ENCODE results near the gene ALK. TPM values are rescaled to one million over a fixed set of nuclear protein-coding genes. Genes with fewer than 3 reads are reported as not detected.

The ALK gene
- total and polyA plus RNA-seq, 2 experiments from 2014 or later = 0.35 TPM; not detected in 1

DNA sequence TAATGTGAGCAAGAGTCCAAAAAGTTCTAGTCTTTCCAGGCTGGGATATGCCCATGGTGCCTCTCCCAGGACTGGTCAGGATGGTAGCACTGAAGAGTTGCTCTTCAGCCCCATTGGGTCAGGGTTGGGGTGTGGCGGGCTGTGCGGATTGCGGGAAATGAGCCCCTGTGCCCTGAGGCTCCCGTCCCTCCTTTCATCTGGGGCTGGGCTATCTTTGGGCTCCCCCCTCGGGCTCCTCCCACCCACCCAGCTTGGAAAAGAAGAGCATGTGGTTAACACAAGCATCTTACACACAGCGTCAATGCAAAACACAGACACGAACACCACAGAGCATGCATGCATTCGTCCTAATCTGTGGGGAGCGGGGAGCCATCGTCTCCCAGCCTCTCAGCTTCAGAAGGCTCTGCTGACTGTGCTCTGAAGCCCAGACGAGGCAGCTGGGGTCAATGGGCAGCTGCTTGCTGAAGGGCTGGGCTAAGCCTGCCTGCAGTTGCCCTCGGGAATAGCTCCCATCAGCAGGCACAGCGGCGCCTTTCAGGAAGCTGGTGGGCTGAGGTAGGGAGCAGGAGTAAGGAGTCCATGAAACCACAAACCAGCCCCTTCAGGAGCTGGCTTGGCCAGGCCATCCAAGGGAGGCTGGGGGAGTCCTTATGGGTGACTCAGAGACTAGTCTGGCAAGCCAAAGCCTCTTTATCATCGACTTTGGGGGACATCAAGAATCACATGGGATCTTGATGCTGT is 693.3 kb downstream of the ALK start:
- H4K20me1 ChIP-seq (replicated peaks; ENCODE audit: insufficient read depth) = no peaks in the 10 kb centered on the region
- H3K27ac ChIP-seq (ENCODE audit: low read depth) = no peak overlapping the region
- H3K9me3 Mint-ChIP-seq = no peaks in the 10 kb centered on the region; the same call in 2 of the 3 replicates
- no peaks in the 10 kb centered on the region for H3K4me1 Mint-ChIP-seq
- H3K27ac Mint-ChIP-seq = no peak overlapping the region
- peaks cover 6% of the 10 kb centered on the region for H3K27me3 Mint-ChIP-seq (ENCODE audit: insufficient read depth, low read depth, poor library complexity)
- no peaks in the 10 kb centered on the region for H3K27me3 ChIP-seq (ENCODE audit: insufficient read depth)
- no peak for DNase-seq (ENCODE audit: low spot score)
- H3K36me3 ChIP-seq (ENCODE audit: insufficient read depth) = no peaks in the 10 kb centered on the region
- no peak overlapping the region for H2AFZ ChIP-seq
- no peak overlapping the region for H3K4me2 ChIP-seq
- ATAC-seq = no peak; the same call in 2 of the 3 replicates
- TF ChIP-seq POLR2AphosphoS5 (IDR thresholded peaks at IDR 0.05; ENCODE audit: low read depth) (no peak), EZH2phosphoT487 (IDR thresholded peaks at IDR 0.05; ENCODE audit: unreplicated experiment) (no peak), EZH2 (IDR thresholded peaks at IDR 0.05; ENCODE audit: low read depth, unreplicated experiment) (no peak), ZNF114 (CRISPR knock-in tag; IDR thresholded peaks at IDR 0.05) (no peak), STAT1 (IDR thresholded peaks at IDR 0.05; ENCODE audit: unreplicated experiment) (no peak), JUNB (IDR thresholded peaks at IDR 0.05; ENCODE audit: unreplicated experiment) (no peak), ZNF331 (CRISPR knock-in tag; IDR thresholded peaks at IDR 0.05; ENCODE audit: low read depth) (no peak), NANOG (IDR thresholded peaks at IDR 0.05; ENCODE audit: borderline replicate concordance) (no peak), CREB1 (CRISPR knock-in tag; IDR thresholded peaks at IDR 0.05; ENCODE audit: low read depth) (no peak)
- TF ChIP-seq, protein P1, sequence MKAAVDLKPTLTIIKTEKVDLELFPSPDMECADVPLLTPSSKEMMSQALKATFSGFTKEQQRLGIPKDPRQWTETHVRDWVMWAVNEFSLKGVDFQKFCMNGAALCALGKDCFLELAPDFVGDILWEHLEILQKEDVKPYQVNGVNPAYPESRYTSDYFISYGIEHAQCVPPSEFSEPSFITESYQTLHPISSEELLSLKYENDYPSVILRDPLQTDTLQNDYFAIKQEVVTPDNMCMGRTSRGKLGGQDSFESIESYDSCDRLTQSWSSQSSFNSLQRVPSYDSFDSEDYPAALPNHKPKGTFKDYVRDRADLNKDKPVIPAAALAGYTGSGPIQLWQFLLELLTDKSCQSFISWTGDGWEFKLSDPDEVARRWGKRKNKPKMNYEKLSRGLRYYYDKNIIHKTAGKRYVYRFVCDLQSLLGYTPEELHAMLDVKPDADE (IDR thresholded peaks at IDR 0.05) = no peak
- TF ChIP-seq, protein P2, sequence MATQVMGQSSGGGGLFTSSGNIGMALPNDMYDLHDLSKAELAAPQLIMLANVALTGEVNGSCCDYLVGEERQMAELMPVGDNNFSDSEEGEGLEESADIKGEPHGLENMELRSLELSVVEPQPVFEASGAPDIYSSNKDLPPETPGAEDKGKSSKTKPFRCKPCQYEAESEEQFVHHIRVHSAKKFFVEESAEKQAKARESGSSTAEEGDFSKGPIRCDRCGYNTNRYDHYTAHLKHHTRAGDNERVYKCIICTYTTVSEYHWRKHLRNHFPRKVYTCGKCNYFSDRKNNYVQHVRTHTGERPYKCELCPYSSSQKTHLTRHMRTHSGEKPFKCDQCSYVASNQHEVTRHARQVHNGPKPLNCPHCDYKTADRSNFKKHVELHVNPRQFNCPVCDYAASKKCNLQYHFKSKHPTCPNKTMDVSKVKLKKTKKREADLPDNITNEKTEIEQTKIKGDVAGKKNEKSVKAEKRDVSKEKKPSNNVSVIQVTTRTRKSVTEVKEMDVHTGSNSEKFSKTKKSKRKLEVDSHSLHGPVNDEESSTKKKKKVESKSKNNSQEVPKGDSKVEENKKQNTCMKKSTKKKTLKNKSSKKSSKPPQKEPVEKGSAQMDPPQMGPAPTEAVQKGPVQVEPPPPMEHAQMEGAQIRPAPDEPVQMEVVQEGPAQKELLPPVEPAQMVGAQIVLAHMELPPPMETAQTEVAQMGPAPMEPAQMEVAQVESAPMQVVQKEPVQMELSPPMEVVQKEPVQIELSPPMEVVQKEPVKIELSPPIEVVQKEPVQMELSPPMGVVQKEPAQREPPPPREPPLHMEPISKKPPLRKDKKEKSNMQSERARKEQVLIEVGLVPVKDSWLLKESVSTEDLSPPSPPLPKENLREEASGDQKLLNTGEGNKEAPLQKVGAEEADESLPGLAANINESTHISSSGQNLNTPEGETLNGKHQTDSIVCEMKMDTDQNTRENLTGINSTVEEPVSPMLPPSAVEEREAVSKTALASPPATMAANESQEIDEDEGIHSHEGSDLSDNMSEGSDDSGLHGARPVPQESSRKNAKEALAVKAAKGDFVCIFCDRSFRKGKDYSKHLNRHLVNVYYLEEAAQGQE (IDR thresholded peaks at IDR 0.05; ENCODE audit: unreplicated experiment) = no peak
- TF ChIP-seq, protein P3, sequence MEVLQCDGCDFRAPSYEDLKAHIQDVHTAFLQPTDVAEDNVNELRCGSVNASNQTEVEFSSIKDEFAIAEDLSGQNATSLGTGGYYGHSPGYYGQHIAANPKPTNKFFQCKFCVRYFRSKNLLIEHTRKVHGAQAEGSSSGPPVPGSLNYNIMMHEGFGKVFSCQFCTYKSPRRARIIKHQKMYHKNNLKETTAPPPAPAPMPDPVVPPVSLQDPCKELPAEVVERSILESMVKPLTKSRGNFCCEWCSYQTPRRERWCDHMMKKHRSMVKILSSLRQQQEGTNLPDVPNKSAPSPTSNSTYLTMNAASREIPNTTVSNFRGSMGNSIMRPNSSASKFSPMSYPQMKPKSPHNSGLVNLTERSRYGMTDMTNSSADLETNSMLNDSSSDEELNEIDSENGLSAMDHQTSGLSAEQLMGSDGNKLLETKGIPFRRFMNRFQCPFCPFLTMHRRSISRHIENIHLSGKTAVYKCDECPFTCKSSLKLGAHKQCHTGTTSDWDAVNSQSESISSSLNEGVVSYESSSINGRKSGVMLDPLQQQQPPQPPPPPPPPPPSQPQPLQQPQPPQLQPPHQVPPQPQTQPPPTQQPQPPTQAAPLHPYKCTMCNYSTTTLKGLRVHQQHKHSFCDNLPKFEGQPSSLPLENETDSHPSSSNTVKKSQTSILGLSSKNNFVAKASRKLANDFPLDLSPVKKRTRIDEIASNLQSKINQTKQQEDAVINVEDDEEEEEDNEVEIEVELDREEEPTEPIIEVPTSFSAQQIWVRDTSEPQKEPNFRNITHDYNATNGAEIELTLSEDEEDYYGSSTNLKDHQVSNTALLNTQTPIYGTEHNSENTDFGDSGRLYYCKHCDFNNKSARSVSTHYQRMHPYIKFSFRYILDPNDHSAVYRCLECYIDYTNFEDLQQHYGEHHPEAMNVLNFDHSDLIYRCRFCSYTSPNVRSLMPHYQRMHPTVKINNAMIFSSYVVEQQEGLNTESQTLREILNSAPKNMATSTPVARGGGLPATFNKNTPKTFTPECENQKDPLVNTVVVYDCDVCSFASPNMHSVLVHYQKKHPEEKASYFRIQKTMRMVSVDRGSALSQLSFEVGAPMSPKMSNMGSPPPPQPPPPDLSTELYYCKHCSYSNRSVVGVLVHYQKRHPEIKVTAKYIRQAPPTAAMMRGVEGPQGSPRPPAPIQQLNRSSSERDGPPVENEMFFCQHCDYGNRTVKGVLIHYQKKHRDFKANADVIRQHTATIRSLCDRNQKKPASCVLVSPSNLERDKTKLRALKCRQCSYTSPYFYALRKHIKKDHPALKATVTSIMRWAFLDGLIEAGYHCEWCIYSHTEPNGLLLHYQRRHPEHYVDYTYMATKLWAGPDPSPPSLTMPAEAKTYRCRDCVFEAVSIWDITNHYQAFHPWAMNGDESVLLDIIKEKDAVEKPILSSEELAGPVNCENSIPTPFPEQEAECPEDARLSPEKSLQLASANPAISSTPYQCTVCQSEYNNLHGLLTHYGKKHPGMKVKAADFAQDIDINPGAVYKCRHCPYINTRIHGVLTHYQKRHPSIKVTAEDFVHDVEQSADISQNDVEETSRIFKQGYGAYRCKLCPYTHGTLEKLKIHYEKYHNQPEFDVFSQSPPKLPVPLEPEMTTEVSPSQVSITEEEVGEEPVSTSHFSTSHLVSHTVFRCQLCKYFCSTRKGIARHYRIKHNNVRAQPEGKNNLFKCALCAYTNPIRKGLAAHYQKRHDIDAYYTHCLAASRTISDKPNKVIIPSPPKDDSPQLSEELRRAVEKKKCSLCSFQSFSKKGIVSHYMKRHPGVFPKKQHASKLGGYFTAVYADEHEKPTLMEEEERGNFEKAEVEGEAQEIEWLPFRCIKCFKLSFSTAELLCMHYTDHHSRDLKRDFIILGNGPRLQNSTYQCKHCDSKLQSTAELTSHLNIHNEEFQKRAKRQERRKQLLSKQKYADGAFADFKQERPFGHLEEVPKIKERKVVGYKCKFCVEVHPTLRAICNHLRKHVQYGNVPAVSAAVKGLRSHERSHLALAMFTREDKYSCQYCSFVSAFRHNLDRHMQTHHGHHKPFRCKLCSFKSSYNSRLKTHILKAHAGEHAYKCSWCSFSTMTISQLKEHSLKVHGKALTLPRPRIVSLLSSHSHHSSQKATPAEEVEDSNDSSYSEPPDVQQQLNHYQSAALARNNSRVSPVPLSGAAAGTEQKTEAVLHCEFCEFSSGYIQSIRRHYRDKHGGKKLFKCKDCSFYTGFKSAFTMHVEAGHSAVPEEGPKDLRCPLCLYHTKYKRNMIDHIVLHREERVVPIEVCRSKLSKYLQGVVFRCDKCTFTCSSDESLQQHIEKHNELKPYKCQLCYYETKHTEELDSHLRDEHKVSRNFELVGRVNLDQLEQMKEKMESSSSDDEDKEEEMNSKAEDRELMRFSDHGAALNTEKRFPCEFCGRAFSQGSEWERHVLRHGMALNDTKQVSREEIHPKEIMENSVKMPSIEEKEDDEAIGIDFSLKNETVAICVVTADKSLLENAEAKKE (CRISPR knock-in tag; IDR thresholded peaks at IDR 0.05) = no peak
- TF ChIP-seq, protein P4, sequence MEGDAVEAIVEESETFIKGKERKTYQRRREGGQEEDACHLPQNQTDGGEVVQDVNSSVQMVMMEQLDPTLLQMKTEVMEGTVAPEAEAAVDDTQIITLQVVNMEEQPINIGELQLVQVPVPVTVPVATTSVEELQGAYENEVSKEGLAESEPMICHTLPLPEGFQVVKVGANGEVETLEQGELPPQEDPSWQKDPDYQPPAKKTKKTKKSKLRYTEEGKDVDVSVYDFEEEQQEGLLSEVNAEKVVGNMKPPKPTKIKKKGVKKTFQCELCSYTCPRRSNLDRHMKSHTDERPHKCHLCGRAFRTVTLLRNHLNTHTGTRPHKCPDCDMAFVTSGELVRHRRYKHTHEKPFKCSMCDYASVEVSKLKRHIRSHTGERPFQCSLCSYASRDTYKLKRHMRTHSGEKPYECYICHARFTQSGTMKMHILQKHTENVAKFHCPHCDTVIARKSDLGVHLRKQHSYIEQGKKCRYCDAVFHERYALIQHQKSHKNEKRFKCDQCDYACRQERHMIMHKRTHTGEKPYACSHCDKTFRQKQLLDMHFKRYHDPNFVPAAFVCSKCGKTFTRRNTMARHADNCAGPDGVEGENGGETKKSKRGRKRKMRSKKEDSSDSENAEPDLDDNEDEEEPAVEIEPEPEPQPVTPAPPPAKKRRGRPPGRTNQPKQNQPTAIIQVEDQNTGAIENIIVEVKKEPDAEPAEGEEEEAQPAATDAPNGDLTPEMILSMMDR (conservative IDR thresholded peaks at IDR 0.05; ENCODE audit: low read depth in 2 of 2) = no peak
- no peaks in the 10 kb centered on the region for H3F3A ChIP-seq (replicated peaks; ENCODE audit: low read depth)
- H3K4me3 Mint-ChIP-seq = no peak overlapping the region
- H3K79me2 ChIP-seq (replicated peaks; ENCODE audit: insufficient read depth) = no peaks in the 10 kb centered on the region
- no peak overlapping the region for H3K4me3 ChIP-seq
- no peaks in the 10 kb centered on the region for H3K4me1 ChIP-seq (ENCODE audit: insufficient read depth)
- no peaks in the 10 kb centered on the region for H3K36me3 Mint-ChIP-seq (ENCODE audit: low read depth)
- no peaks in the 10 kb centered on the region for H3K9me2 ChIP-seq (ENCODE audit: insufficient read depth)
